Panc1 (cell line): Measurements from ENCODE around the gene MYT1.

Source experiments
- CTCF ChIP-seq: fragments of 450-650 bp; IDR thresholded peaks from 2 replicates; pipeline ENCODE4 v1.5.1; 2017; ENCODE audit warnings: mild to moderate bottlenecking
- POLR2AphosphoS5 ChIP-seq: IDR thresholded peaks from 2 replicates; pipeline ENCODE4 v1.6.1; 2012; ENCODE audit warnings: mild to moderate bottlenecking, low read depth, low read length, moderate library complexity
- SIN3A ChIP-seq: IDR thresholded peaks from 2 replicates; pipeline ENCODE4 v1.6.1; 2012; ENCODE audit warnings: low read depth, mild to moderate bottlenecking, low read length, moderate library complexity, borderline replicate concordance; ENCODE audit not compliant: insufficient read depth
- TF ChIP-seq, protein P1 (sequence below), 2 experiments: IDR thresholded peaks; 2 replicates each; pipeline ENCODE4 v1.6.1; 2011 to 2012; ENCODE audit warnings: low read depth in 2 of 2, control low read depth in 1 of 2, low read length in 1 of 2, mild to moderate bottlenecking in 1 of 2, moderate library complexity in 1 of 2; ENCODE audit not compliant: insufficient read depth in 1 of 2

GRCh38 chr20:64279826-64280459, 115.7 kb downstream of the MYT1 start:
- TF ChIP-seq CTCF (no peak), POLR2AphosphoS5 (no peak), SIN3A (no peak)
- TF ChIP-seq, protein P1, sequence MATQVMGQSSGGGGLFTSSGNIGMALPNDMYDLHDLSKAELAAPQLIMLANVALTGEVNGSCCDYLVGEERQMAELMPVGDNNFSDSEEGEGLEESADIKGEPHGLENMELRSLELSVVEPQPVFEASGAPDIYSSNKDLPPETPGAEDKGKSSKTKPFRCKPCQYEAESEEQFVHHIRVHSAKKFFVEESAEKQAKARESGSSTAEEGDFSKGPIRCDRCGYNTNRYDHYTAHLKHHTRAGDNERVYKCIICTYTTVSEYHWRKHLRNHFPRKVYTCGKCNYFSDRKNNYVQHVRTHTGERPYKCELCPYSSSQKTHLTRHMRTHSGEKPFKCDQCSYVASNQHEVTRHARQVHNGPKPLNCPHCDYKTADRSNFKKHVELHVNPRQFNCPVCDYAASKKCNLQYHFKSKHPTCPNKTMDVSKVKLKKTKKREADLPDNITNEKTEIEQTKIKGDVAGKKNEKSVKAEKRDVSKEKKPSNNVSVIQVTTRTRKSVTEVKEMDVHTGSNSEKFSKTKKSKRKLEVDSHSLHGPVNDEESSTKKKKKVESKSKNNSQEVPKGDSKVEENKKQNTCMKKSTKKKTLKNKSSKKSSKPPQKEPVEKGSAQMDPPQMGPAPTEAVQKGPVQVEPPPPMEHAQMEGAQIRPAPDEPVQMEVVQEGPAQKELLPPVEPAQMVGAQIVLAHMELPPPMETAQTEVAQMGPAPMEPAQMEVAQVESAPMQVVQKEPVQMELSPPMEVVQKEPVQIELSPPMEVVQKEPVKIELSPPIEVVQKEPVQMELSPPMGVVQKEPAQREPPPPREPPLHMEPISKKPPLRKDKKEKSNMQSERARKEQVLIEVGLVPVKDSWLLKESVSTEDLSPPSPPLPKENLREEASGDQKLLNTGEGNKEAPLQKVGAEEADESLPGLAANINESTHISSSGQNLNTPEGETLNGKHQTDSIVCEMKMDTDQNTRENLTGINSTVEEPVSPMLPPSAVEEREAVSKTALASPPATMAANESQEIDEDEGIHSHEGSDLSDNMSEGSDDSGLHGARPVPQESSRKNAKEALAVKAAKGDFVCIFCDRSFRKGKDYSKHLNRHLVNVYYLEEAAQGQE (IDR thresholded peaks at IDR 0.05; ENCODE audit: insufficient read depth in 1 of 2, low read depth in 2 of 2, low read length in 1 of 2) = no peak
